ENCODE data around the gene GFI1B.

The GFI1B gene

DNA sequence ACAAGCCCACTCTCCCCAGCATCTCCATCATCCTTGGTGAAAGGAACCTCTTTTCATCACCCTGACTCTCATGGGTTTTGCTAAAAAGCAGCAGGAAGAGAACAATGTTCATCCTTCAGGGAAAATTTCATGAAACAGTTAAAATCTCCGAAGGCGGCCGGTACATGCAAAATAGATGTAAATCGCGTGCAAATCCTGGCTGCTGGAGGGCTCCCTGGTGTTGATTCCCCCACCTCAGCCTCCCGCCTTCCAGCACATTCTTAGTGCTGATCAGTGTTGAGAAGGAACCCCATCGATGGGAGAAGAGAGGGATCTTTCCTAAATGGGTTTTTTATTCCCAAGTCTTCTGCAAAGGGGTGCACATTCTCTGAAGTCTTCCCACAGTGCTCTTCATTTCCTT, 8.7 kb upstream of the GFI1B start:
- H3K4me1 ChIP-seq: no peaks in the 10 kb centered on the region
- H3K9ac ChIP-seq: no peak overlapping the region
- TF ChIP-seq, protein P1, sequence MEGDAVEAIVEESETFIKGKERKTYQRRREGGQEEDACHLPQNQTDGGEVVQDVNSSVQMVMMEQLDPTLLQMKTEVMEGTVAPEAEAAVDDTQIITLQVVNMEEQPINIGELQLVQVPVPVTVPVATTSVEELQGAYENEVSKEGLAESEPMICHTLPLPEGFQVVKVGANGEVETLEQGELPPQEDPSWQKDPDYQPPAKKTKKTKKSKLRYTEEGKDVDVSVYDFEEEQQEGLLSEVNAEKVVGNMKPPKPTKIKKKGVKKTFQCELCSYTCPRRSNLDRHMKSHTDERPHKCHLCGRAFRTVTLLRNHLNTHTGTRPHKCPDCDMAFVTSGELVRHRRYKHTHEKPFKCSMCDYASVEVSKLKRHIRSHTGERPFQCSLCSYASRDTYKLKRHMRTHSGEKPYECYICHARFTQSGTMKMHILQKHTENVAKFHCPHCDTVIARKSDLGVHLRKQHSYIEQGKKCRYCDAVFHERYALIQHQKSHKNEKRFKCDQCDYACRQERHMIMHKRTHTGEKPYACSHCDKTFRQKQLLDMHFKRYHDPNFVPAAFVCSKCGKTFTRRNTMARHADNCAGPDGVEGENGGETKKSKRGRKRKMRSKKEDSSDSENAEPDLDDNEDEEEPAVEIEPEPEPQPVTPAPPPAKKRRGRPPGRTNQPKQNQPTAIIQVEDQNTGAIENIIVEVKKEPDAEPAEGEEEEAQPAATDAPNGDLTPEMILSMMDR (IDR thresholded peaks at IDR 0.05): no peak
- no peak overlapping the region for H3K4me3 ChIP-seq (ENCODE audit: low read depth, low read length)
- no peaks in the 10 kb centered on the region for H3K79me2 ChIP-seq
- H3K27ac ChIP-seq: no peak overlapping the region
- no peak overlapping the region for H2AFZ ChIP-seq
- no peaks in the 10 kb centered on the region for H3K9me3 ChIP-seq (ENCODE audit: control insufficient read depth, low read length)
- no peaks in the 10 kb centered on the region for H3K36me3 ChIP-seq (ENCODE audit: control insufficient read depth, insufficient read depth, low read length)
- H3K4me2 ChIP-seq (ENCODE audit: low read length): no peak overlapping the region
- H3K27me3 ChIP-seq (ENCODE audit: control insufficient read depth, insufficient read depth, low read length): no peaks in the 10 kb centered on the region

DNA sequence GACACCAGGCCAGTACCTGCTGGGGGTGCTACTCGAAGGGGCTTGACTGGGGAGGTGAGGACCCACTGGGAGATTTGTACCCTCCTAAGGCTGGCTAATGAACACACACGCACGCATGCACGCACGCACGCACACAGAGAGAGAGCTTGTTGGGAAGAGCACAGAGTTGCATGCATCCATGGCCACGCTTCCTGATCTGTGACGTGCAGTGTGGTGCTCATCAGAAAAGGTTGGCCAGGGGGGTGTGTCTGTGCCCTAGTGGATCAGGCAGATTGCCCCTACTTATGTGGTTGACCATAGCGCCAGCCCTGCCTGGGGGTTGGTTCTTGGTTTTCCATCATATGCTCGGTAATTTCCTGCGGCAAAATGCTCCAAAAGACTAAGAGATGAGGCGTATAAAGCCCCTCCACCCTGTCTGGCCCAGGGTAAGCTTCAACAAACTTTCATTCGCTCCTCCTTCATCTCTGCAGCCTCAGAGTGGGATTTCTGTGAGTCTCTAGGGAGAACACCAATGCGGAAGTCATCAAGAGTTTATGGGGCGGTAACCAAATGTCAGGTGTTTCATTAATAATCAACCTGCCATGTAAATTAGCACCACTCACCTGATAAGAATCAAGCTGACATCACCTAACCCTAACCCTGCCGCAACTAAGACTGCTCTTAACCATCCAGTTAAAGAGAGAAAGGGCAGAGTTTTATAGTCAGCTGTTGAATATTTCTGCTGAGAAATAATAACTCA, 8.0 kb upstream of the GFI1B start:
- no peaks in the 10 kb centered on the region for H3K36me3 ChIP-seq (ENCODE audit: control insufficient read depth, insufficient read depth, low read length)
- H3K4me3 ChIP-seq (ENCODE audit: low read depth, low read length): no peak overlapping the region
- no peaks in the 10 kb centered on the region for H3K9me3 ChIP-seq (ENCODE audit: control insufficient read depth, low read length)
- H3K9ac ChIP-seq: no peak overlapping the region
- no peak overlapping the region for H3K27ac ChIP-seq
- no peak overlapping the region for H3K4me2 ChIP-seq (ENCODE audit: low read length)
- H3K27me3 ChIP-seq (ENCODE audit: control insufficient read depth, insufficient read depth, low read length): no peaks in the 10 kb centered on the region
- no peaks in the 10 kb centered on the region for H3K4me1 ChIP-seq
- no peaks in the 10 kb centered on the region for H3K79me2 ChIP-seq
- TF ChIP-seq, protein P1 (IDR thresholded peaks at IDR 0.05): no peak
- H2AFZ ChIP-seq: no peak overlapping the region

DNA sequence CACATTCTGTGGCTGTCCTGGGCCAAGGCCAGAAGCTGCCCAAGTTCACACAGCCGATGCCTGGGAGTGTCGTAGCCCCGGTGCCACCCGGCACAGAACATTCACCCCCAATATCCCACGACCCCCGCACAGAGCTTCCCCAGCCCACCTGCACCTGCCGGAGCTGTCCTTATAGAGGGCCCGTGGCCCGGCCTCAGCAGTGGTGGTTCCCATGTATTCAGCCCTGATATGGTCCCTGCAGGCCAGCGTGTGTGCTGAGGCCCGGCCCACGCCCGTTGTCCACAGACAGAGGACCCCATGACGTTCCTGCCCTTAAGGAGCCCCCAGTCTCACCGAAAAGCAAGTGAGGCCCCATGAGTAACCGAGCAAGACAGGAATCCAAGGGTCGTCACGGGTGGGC, 5.3 kb upstream of the GFI1B start:
- H3K4me1 ChIP-seq: no peaks in the 10 kb centered on the region
- H3K4me3 ChIP-seq (ENCODE audit: low read depth, low read length): no peak overlapping the region
- TF ChIP-seq, protein P1 (IDR thresholded peaks at IDR 0.05): no peak
- no peak overlapping the region for H3K4me2 ChIP-seq (ENCODE audit: low read length)
- H3K27me3 ChIP-seq (ENCODE audit: control insufficient read depth, insufficient read depth, low read length): no peaks in the 10 kb centered on the region
- no peaks in the 10 kb centered on the region for H3K9me3 ChIP-seq (ENCODE audit: control insufficient read depth, low read length)
- no peaks in the 10 kb centered on the region for H3K79me2 ChIP-seq
- no peak overlapping the region for H3K27ac ChIP-seq
- H3K36me3 ChIP-seq (ENCODE audit: control insufficient read depth, insufficient read depth, low read length): no peaks in the 10 kb centered on the region
- no peak overlapping the region for H3K9ac ChIP-seq
- H2AFZ ChIP-seq: no peak overlapping the region

DNA sequence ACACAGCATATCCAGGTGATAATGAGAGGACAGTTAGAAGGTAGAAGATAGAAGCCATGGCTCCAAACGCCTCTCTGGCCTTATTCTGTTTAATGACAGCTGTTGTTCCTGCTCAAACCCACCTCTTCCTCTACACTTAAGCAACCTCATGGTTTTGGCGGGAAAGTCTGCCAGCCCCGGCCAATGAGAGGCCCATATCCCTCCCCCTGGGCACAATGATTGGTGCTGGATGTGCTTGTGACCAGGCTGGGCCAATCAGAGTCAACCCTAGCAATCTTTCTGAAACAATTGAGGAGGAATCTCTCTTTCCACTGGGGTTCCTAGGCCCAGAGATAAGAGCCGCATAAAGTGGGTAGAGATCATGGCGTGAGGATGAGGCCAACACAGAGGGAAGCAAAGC, 4.8 kb upstream of the GFI1B start:
- Histone ChIP-seq H3K9me3 (ENCODE audit: control insufficient read depth, low read length) (no peaks in the 10 kb centered on the region), H3K4me2 (ENCODE audit: low read length) (no peak overlapping the region), H3K27ac (no peak overlapping the region), H3K36me3 (ENCODE audit: control insufficient read depth, insufficient read depth, low read length) (no peaks in the 10 kb centered on the region), H3K79me2 (no peaks in the 10 kb centered on the region), H3K4me3 (ENCODE audit: low read depth, low read length) (no peak overlapping the region), H3K4me1 (no peaks in the 10 kb centered on the region), H3K27me3 (ENCODE audit: control insufficient read depth, insufficient read depth, low read length) (no peaks in the 10 kb centered on the region), H3K9ac (no peak overlapping the region), H2AFZ (no peak overlapping the region)
- TF ChIP-seq, protein P1 (IDR thresholded peaks at IDR 0.05): no peak

DNA sequence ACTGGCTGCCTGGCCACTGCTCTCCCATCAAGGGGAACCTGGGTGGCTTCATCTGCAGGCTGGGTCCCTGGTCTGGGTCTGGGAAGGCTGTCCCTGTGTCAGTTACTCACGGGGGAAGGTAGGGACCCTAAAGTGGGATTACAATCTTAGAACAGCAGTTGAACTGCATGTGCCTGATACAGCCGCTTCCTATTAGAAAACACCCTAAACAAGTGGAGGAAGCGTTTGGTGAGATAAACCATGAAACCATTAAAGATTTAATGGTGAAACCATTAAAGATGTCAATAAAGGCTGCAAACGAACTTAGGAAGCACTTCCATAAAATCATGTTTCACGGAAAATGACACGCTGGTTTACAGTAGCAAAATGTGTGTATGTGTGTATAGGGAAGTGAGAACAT, 2.5 kb upstream of the GFI1B start:
- Histone ChIP-seq H3K27me3 (ENCODE audit: control insufficient read depth, insufficient read depth, low read length) (no peaks in the 10 kb centered on the region), H2AFZ (no peak overlapping the region), H3K4me3 (ENCODE audit: low read depth, low read length) (no peak overlapping the region), H3K9me3 (ENCODE audit: control insufficient read depth, low read length) (no peaks in the 10 kb centered on the region), H3K27ac (no peak overlapping the region), H3K9ac (no peak overlapping the region), H3K36me3 (ENCODE audit: control insufficient read depth, insufficient read depth, low read length) (no peaks in the 10 kb centered on the region), H3K4me2 (ENCODE audit: low read length) (no peak overlapping the region), H3K79me2 (no peaks in the 10 kb centered on the region), H3K4me1 (no peaks in the 10 kb centered on the region)
- TF ChIP-seq, protein P1 (IDR thresholded peaks at IDR 0.05): no peak
